AG04450 (cell line): ENCODE data around the gene CNTN5. TPM values are rescaled to one million over a fixed set of nuclear protein-coding genes. Genes with fewer than 3 reads are reported as not detected.

ENCODE experiments used
- CTCF ChIA-PET: fragments of 300-600, 350-600 bp; formaldehyde crosslinking; extraction: SDS; loops from one replicate; lab custom pipeline; 2022; ENCODE audit warnings: antibody characterized with exemption, inconsistent platforms; lab: Charles Lee
- POLR2A ChIA-PET: fragments of 350-600 bp; formaldehyde crosslinking; extraction: SDS; loops from one replicate; lab custom pipeline; 2021; ENCODE audit warnings: antibody characterized with exemption, inconsistent platforms; lab: Yijun Ruan, JAX
- DNase-seq: peaks from one replicate; pipeline ENCODE4 v3.0.0-alpha.2; 2011; ENCODE audit warnings: low read depth, low spot score
- H3K27ac ChIP-seq: one replicate; pipeline ENCODE4 v1.5.1; 2012; ENCODE audit warnings: low read depth, low read length, control low read depth
- H3K27me3 ChIP-seq: one replicate; pipeline ENCODE4 v1.6.0; 2012; ENCODE audit warnings: low read length; ENCODE audit not compliant: control insufficient read depth, insufficient read depth
- H3K4me3 ChIP-seq: 2 replicates; pipeline ENCODE4 v1.5.1; 2011; ENCODE audit warnings: mild to moderate bottlenecking, low read depth, low read length, control low read depth
- H3K9me3 ChIP-seq: 2 replicates; pipeline ENCODE4 v1.5.1; 2012; ENCODE audit warnings: low read length; ENCODE audit not compliant: control insufficient read depth, insufficient read depth
- CTCF ChIP-seq: IDR thresholded peaks from 2 replicates; pipeline ENCODE4 v1.5.1; 2011; ENCODE audit warnings: low read depth, low read length, control low read depth, inconsistent platforms
- polyA plus RNA-seq: library from polyadenylated mRNA; depleted of rRNA; stranded (reverse); fragments of >200 nt; gene quantifications from 2 replicates; pipeline ENCODE4 v1.2.3, GENCODE V29; 2011

CNTN5 gene
- polyA plus RNA-seq, 1 experiment, result not detected

DNA sequence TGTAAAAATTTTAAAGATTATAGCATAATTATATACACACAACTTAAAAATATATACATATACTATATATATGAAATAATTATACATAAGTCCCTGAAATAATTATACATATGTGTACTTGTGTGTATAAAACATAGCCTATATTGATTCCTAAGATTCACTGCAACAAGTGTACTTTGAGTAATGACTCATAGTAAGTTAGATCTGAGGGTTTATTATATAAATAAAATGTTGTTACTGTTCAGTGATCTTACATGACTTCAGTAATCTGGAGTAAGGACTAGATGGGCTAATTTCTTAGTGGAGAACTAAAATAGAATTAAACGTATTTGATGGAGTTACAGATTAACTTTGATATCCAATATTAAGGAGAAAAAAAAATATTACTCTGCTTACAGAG, 350.5 kb downstream of the CNTN5 start:
- H3K27me3 ChIP-seq, result no peaks in the 10 kb centered on the region
- POLR2A ChIA-PET, result no interaction called here
- no peak overlapping the region for H3K27ac ChIP-seq
- no peaks in the 10 kb centered on the region for H3K9me3 ChIP-seq
- CTCF ChIA-PET, result no interaction called here
- DNase-seq, result no peak
- H3K4me3 ChIP-seq, result no peak overlapping the region
- TF ChIP-seq CTCF, result no peak

GRCh38 chr11:99376463-99376862, 355.7 kb downstream of the CNTN5 start:
- TF ChIP-seq CTCF, result no peak
- no peak for DNase-seq
- no peak overlapping the region for H3K4me3 ChIP-seq

GRCh38 chr11:99383648-99384245, 363.0 kb downstream of the CNTN5 start:
- ChIA-PET POLR2A (no interaction called here), CTCF (interaction anchor here (0.6 kb wide), 1 partner anchor 37 kb away, joined by 4 read pairs; no protein-coding TSS in a partner anchor)
- Histone ChIP-seq H3K27me3 (no peaks in the 10 kb centered on the region), H3K9me3 (no peaks in the 10 kb centered on the region), H3K27ac (no peak overlapping the region), H3K4me3 (no peak overlapping the region)
- no peak for DNase-seq
- no peak for TF ChIP-seq CTCF

More at GRCh38 chr11:99376463-99376862, 355.7 kb downstream of the CNTN5 start:
- ChIA-PET POLR2A (no interaction called here), CTCF (no interaction called here)
- Histone ChIP-seq H3K27ac (no peak overlapping the region), H3K9me3 (no peaks in the 10 kb centered on the region), H3K27me3 (no peaks in the 10 kb centered on the region)

- DNase-seq, result no peak
- no peak for TF ChIP-seq CTCF
- ChIA-PET CTCF (interaction anchor here (0.5 kb wide), 1 partner anchor 256 kb away, joined by 3 read pairs; no protein-coding TSS in a partner anchor), POLR2A (no interaction called here)
- Histone ChIP-seq H3K27me3 (no peaks in the 10 kb centered on the region), H3K4me3 (no peak overlapping the region), H3K27ac (no peak overlapping the region), H3K9me3 (no peaks in the 10 kb centered on the region)
Observed at GRCh38 chr11:99391245-99391644, 370.5 kb downstream of the CNTN5 start.

DNA sequence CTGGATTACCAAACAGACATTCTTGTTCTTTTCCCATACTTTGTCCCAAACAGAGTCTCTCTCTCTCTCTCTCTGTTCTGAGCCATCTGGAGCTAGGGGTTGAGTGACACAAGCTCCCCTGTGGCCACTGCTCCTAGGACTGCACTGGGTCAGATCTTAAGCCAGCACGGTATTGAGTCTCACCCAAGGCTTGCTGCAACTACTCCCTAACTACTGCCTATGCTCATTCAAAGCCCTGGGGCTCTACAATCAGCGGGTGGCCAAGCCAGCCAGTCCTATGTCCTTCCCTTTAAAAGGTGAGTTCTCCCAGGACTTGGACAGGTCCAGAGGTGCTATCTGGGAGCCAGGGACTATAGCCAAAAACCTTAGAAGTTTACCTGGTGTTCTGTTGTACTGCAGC, 385.6 kb downstream of the CNTN5 start:
- POLR2A ChIA-PET, result no interaction called here
- H3K9me3 ChIP-seq, result no peaks in the 10 kb centered on the region

More for the DNA sequence above, 385.6 kb downstream of the CNTN5 start:
- Histone ChIP-seq H3K27me3 (no peaks in the 10 kb centered on the region), H3K4me3 (no peak overlapping the region), H3K27ac (no peak overlapping the region)
- CTCF ChIA-PET, result no interaction called here
- no peak for TF ChIP-seq CTCF
- DNase-seq, result no peak
